GM12891 (cell line): ENCODE data around the gene MMP23B.

Experiments
- POLR2A ChIP-seq: IDR thresholded peaks from 2 replicates; pipeline ENCODE4 v1.6.1; 2011; ENCODE audit warnings: low read depth, low read length, control low read depth
- POLR2AphosphoS5 ChIP-seq: IDR thresholded peaks from 2 replicates; pipeline ENCODE4 v1.6.1; 2011; ENCODE audit warnings: low read depth, low read length, control low read depth
- POU2F2 ChIP-seq: IDR thresholded peaks from 2 replicates; pipeline ENCODE4 v1.6.1; 2011; ENCODE audit warnings: low read depth, mild to moderate bottlenecking, control low read depth, low read length, moderate library complexity
- TAF1 ChIP-seq: IDR thresholded peaks from 2 replicates; pipeline ENCODE4 v1.6.1; 2011; ENCODE audit warnings: low read depth, low read length, control low read depth

GRCh38 chr1:1617516-1617915 is 14.5 kb upstream of the MMP23B start:
- no peak for TF ChIP-seq POLR2A
- no peak for TF ChIP-seq POLR2AphosphoS5
- no peak for TF ChIP-seq POU2F2
- TF ChIP-seq TAF1: no peak
